ENCODE measurements around the gene GPN1.
"Not testable (repeated sequence)": the region's sequence is repeated elsewhere in the genome, so short reads cannot be mapped to it uniquely, and the experiment has no call there.

Gene GPN1

DNA sequence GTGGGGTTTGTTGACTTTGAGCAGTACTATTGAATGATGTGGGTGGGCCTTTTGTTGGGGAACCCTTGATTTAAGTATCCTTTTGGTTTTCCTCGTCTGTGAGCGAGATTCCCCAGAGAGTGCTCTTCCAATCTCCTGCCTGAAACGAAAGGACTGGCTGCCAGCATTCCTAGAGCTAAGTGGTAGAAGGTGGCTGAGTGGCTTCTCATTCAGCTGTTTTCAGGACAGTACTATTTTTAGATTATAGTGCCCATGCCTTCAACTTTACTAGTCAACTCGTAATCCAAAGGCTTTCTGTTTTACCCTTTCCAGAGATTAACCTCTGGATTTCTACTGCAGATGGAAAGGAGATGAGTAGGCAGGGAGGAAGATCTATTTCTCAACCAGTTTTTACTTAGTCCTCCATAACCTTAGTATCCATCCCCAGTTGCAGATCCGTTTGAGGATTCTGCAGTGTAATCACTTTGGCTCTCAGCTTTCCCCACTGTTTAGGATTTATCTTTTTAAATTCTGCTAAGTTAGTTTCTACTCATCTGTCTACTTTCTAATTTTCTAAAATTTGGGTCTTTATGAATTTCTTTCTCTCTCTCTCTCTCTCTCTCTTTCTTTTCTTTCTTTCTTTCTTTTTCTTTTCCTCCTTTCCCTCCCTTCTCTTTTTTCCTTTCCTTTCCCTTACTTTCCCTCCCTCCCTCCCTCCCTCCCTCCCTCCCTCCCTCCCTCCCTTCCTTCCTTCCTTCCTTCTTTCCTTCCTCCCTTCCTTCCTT, 44.1 kb downstream of the GPN1 start:
- no peak for DNase-seq (ENCODE audit: low read depth, low spot score)

DNA sequence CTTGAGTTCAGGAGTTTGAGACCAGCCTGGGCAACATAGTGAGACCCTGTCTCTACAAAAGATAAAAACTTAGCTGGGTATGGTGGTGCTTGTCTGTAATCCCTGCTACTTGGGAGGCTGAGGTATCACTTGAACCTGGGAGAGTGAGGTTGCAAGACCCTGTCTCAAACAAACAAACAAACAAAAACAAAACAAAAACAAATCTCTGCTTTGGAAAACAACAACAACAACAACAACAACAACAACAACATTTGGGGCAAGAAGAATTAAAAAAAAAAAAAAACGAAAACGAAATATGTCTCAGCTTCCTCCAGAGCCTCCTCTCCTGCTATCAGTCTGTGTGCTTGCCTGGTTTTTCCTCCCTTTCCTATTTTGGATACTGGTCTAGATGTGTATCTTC, 51.7 kb downstream of the GPN1 start:
- no peak for DNase-seq (ENCODE audit: low read depth, low spot score)

DNA sequence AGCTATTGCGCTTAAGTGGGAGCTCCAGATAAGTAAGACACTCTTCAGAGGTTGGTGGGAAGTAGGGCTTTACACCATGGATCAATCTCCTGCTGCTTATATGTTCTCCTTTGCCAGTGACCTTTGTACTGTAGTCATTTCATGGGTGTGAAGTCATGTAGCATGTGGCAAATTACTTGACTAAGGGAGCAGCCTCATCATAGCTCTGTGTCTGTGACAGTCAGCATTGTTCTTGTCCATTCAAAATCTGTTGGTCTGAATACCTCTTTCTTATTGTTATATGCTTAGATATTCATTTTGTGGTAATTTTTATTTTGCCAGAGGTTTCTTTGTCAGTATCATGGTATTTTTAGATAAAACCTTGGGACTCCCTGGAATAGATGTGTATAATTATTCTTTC, 53.0 kb downstream of the GPN1 start:
- DNase-seq (ENCODE audit: low read depth, low spot score), result no peak

DNA sequence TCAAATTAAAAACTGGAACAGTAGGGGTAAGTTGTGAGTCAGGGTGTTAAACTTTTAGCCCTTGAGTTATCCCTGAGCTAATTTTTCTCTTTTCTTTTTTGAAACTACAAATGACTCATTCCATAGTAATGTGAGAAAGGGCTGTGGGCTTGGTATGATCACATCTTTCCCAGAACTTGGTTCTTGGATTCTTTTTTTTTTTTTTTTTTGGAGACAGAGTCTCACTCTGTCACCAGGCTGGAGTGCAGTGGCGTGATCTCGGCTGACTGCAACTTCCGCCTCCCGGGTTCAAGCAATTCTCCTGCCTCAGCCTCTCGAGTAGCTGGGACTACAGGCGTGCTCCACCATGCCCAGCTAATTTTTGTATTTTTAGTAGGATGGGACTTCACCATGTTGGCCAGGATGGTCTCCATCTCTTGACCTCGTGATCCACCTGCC, 53.5 kb downstream of the GPN1 start:
- DNase-seq (ENCODE audit: low read depth, low spot score), result not testable (repeated sequence)

DNA sequence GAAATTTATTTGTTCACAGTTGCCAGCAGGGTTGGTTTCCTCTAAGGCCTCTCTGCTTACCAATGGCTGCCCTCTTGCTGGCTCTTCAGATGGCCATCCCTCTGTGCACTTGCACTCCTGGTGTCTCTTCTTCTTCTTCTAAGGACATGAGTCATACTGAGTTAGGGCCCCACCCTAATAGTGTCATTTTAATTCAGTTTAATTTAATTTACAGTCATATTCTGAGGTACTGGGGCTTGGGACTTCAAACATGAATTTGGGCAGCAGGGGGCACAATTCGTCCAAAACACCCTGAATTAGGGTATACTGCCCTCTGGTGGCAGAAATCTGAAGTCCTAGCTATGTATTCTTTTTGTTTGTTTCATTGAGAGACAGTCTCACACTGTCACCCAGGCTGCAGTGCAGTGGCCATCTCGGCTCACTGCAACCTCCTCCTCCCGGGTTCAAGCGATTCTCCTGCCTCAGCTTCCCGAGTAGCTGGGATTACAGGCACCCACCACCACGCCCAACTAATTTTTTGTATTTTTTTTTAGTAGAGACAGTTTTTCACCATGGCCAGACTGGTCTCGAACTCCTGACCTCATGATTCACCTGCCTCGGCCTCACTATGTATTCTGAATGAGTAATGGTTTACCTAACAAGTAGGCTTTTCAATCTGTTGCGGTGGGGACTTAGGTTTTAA, 54.7 kb downstream of the GPN1 start:
- peak; percentile 80 for DNase-seq (ENCODE audit: low read depth, low spot score)

DNA sequence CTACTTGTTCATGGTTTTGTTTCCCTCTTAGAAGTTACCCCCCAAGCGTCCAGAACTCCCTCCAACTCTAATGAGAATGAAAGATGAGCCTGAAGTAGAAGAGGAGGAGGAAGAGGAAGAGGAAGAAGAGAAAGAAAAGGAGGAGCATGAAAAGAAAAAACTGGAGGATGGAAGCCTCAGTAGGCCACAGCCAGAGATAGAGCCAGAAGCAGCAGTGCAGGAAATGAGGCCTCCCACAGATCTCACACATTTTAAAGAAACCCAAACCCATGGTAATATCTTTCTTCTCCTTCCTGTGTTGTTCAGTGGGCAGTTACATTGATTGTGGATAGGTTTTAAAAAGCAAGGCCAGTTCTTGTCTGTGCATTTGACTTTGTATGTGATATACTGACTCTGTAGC, 56.2 kb downstream of the GPN1 start:
- not testable (repeated sequence) for DNase-seq (ENCODE audit: low read depth, low spot score)

DNA sequence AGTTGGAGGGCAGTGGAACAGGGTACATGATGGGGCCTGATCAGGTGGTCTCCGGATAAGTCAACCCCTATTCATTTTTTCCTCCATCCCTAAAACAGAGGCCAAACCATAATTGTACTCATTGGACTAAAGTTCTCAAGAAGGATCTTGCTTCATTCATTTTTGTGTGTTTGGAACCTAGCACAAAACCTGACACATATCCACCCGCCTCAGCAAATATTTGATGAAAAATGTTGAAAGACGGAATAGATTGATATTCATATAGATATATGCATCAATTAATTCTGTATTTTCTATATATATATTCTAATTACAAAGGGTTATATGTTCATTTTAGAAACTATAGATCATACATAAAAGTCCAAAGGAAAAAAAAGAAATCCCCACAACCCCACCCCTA, 56.7 kb downstream of the GPN1 start:
- DNase-seq (ENCODE audit: low read depth, low spot score), result no peak

DNA sequence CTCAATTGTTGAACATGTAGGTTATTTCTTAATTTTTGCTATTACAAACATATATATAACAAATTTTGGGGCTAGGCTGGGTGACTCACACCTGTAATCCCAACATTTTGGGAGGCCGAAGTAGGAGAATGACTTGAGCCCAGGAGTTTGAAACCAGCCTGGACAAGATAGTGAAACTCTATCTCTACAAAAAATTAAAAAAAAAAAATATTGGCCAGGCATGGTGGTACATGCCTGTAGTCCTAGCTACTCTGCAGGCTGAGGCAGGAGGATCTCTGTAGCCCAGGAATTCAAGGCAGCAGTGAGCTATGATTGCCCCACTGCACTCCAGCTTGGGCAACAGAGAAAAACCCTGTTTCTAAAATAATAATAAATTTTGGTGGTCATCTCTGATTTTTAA, 58.4 kb downstream of the GPN1 start:
- no peak for DNase-seq (ENCODE audit: low read depth, low spot score)

DNA sequence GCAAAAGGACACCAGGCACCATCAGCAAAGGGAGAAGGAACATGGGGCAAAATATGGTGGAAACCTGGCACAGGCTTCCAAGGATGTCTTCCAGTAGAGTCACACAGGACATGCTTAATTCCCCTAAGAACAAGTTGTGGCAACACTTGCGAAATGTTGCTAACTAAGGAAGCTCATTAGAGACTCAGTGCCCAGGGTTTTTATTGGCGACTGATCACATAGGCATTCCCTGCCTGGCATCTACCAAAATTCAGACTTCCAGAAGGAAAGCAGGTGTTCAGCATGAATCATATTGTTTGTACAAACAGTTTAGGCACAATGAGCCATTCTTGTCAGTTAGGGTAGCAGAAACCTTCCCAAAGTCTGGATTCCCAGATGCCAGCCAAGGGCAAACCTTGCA, 60.6 kb downstream of the GPN1 start:
- DNase-seq (ENCODE audit: low read depth, low spot score), result no peak

DNA sequence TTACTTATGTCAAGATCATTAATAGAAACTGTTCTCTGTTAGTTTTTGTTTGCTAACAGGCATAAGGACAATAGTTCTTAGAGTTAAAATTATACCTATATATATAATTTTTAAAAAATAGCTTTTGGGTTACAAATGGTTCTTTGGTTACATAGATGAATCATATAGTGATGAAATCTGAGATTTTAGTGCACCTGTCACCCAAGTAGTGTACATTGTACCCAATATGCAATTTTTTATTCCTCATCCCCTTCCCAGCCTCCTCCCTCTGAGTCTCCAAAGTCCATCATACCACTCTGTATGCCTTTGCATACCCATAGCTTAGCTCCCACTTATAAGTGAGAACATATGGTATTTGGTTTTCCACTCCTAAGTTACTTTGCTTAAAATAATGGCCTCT, 61.2 kb downstream of the GPN1 start:
- no peak for DNase-seq (ENCODE audit: low read depth, low spot score)

DNA sequence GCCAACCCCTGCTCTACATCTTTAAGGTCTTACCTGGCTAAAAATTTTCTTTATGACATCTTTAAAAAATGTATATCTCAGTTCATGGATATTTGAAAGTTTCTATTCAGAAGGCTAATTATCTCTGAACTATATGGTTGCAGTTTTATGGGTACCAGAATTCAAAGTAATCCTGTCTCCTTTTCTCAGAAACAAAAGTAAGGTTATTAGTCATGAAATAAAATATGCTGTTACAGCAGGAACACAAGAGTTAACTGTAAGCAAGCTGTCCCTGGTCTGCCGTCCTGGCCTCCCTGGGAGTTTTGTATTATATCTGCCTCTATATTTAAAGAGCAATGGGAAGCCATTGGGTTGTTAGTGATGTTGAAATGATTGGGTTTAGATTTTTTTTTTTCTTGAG, 68.8 kb downstream of the GPN1 start:
- DNase-seq (ENCODE audit: low read depth, low spot score), result no peak
